H1 (cell line): ENCODE results near the gene CHN2. TPM values are rescaled to one million over a fixed set of nuclear protein-coding genes. Genes with fewer than 3 reads are reported as not detected.

ENCODE experiments used
- CTCF ChIA-PET: fragments of 300-600 bp; sonication (Branson Sonifier 250); formaldehyde crosslinking; loops from one replicate; lab custom pipeline; 2021; ENCODE audit not compliant: partially characterized antibody; lab: Charles Lee
- POLR2A ChIA-PET: fragments of 300-600 bp; sonication (Branson Sonifier 250); formaldehyde crosslinking; loops from one replicate; lab custom pipeline; 2021; ENCODE audit warnings: inconsistent platforms; ENCODE audit not compliant: partially characterized antibody; lab: Charles Lee
- DNase-seq, 2 experiments: peaks; one replicate each; pipeline versions ENCODE4 v3.0.0 to v3.0.0-alpha.2; 2010 to 2022; ENCODE audit warnings: low spot score in 2 of 2, low read depth in 1 of 2, mixed read lengths in 1 of 2
- FAIRE-seq: peaks from 2 replicates; lab custom pipeline; 2011; peaks lifted over from hg19 to GRCh38; lab: Jason Lieb, UNC
- H2AFZ ChIP-seq: 2 replicates; pipeline ENCODE4 v1.8.1; 2012; ENCODE audit warnings: low read length, inconsistent platforms
- H2AK5ac ChIP-seq: 2 replicates; pipeline ENCODE4 v1.6.1; 2013; ENCODE audit warnings: low read depth, low read length
- H2BK120ac ChIP-seq: replicated peaks from 2 replicates; pipeline ENCODE3; 2013; ENCODE audit warnings: low read depth, low read length, inconsistent platforms
- H2BK12ac ChIP-seq: 2 replicates; pipeline ENCODE4 v1.6.1; 2013; ENCODE audit warnings: low read depth, low read length
- H2BK15ac ChIP-seq: 2 replicates; pipeline ENCODE4 v1.6.1; 2013; ENCODE audit warnings: low read length
- H2BK20ac ChIP-seq: 2 replicates; pipeline ENCODE4 v1.6.1; 2013; ENCODE audit warnings: low read length
- H2BK5ac ChIP-seq: 2 replicates; pipeline ENCODE4 v1.6.1; 2013; ENCODE audit warnings: low read depth, low read length
- H3K14ac ChIP-seq: 2 replicates; pipeline ENCODE4 v1.6.1; 2013; ENCODE audit warnings: inconsistent platforms; ENCODE audit not compliant: insufficient read length
- H3K18ac ChIP-seq: 2 replicates; pipeline ENCODE4 v1.6.1; 2013; ENCODE audit warnings: low read length; ENCODE audit errors: extremely low read depth
- H3K23ac ChIP-seq: 2 replicates; pipeline ENCODE4 v1.6.1; 2013; ENCODE audit warnings: inconsistent platforms; ENCODE audit not compliant: insufficient read length
- H3K23me2 ChIP-seq: 2 replicates; pipeline ENCODE4 v1.6.1; 2013; ENCODE audit warnings: low read depth, low read length
- H3K27ac ChIP-seq: 2 replicates; pipeline ENCODE4 v1.6.1; 2011; ENCODE audit warnings: low read depth, low read length, inconsistent platforms
- H3K27me3 ChIP-seq, 4 experiments: replicated peaks in 1 of 4; 1 replicate in 1 of 4; 2 replicates in 3 of 4; pipeline versions ENCODE4 v1.6.1 to v1.8.1; 2011 to 2013; ENCODE audit warnings: low read length in 3 of 4, mild to moderate bottlenecking in 3 of 4, inconsistent platforms in 2 of 4, mixed read lengths in 2 of 4, moderate library complexity in 1 of 4; ENCODE audit not compliant: control insufficient read depth in 3 of 4, insufficient read depth in 3 of 4; ENCODE audit errors: extremely low read depth in 1 of 4
- H3K36me3 ChIP-seq, 4 experiments: 2 replicates each; pipeline versions ENCODE4 v1.6.1 to v1.8.1; 2011 to 2013; ENCODE audit warnings: mild to moderate bottlenecking in 4 of 4, low read length in 3 of 4, moderate library complexity in 2 of 4, control low read depth in 1 of 4, inconsistent platforms in 1 of 4; ENCODE audit not compliant: insufficient read depth in 4 of 4, control insufficient read depth in 2 of 4
- H3K4ac ChIP-seq: replicated peaks from 2 replicates; pipeline ENCODE3; 2013; ENCODE audit warnings: low read length, low read depth, mixed read lengths, inconsistent platforms; ENCODE audit not compliant: insufficient read length
- H3K4me1 ChIP-seq, 4 experiments: replicated peaks in 1 of 4; 1 replicate in 1 of 4; 2 replicates in 3 of 4; pipeline versions ENCODE4 v1.6.1 to v1.8.1; 2011 to 2013; ENCODE audit warnings: low read length in 3 of 4, inconsistent platforms in 2 of 4, mixed read lengths in 1 of 4; ENCODE audit not compliant: insufficient read depth in 4 of 4, control insufficient read depth in 3 of 4
- H3K4me2 ChIP-seq, 2 experiments: 2 replicates each; pipeline versions ENCODE4 v1.6.1 to v1.8.1; 2011 to 2013; ENCODE audit warnings: low read depth in 2 of 2, low read length in 2 of 2, control low read depth in 1 of 2, inconsistent platforms in 1 of 2, mild to moderate bottlenecking in 1 of 2; ENCODE audit not compliant: insufficient read depth in 1 of 2
- H3K4me3 ChIP-seq, 4 experiments: fragments of 200-600, 300-600 bp in 1 of 4; sonication (generic), shearing (Covaris generic), sonication (Bioruptor Twin) in 1 of 4; 2 replicates each; pipeline versions ENCODE4 v1.5.1 to v1.8.1; 2011 to 2016; ENCODE audit warnings: low read length in 4 of 4, low read depth in 3 of 4, control low read depth in 2 of 4, inconsistent platforms in 2 of 4, mild to moderate bottlenecking in 2 of 4, mixed read lengths in 1 of 4, moderate library complexity in 1 of 4; ENCODE audit not compliant: insufficient read depth in 2 of 4; ENCODE audit errors: extremely low read depth in 1 of 4
- H3K56ac ChIP-seq: replicated peaks from 2 replicates; pipeline ENCODE3; 2013; ENCODE audit warnings: low read depth, mild to moderate bottlenecking, mixed read lengths, low read length, inconsistent platforms; ENCODE audit not compliant: insufficient read length
- H3K79me1 ChIP-seq: 2 replicates; pipeline ENCODE4 v1.6.1; 2013; ENCODE audit warnings: low read depth, low read length, control low read depth
- H3K79me2 ChIP-seq, 2 experiments: 2 replicates each; pipeline versions ENCODE4 v1.6.1 to v1.8.1; 2012 to 2013; ENCODE audit warnings: low read length in 2 of 2, mild to moderate bottlenecking in 2 of 2, inconsistent platforms in 1 of 2; ENCODE audit not compliant: insufficient read depth in 2 of 2, control insufficient read depth in 1 of 2
- H3K9ac ChIP-seq, 4 experiments: replicated peaks in 1 of 4; 1 replicate in 1 of 4; 2 replicates in 3 of 4; pipeline versions ENCODE4 v1.6.1 to v1.8.1; 2011 to 2013; ENCODE audit warnings: low read depth in 3 of 4, low read length in 3 of 4, control low read depth in 2 of 4, mild to moderate bottlenecking in 2 of 4, moderate library complexity in 2 of 4, inconsistent platforms in 1 of 4; ENCODE audit errors: extremely low read depth in 1 of 4
- H3K9me3 ChIP-seq, 2 experiments: 2 replicates each; pipeline versions ENCODE4 v1.6.1 to v1.8.1; 2012 to 2013; ENCODE audit warnings: mild to moderate bottlenecking in 2 of 2, moderate library complexity in 2 of 2, control low read depth in 1 of 2, inconsistent platforms in 1 of 2, low read depth in 1 of 2, low read length in 1 of 2, mixed read lengths in 1 of 2; ENCODE audit not compliant: insufficient read depth in 2 of 2
- H4K20me1 ChIP-seq, 2 experiments: replicated peaks in 1 of 2; 2 replicates each; pipeline versions ENCODE3 to v1.8.1; 2011 to 2013; ENCODE audit warnings: inconsistent platforms in 2 of 2, low read length in 2 of 2, mild to moderate bottlenecking in 1 of 2; ENCODE audit not compliant: insufficient read depth in 2 of 2, control insufficient read depth in 1 of 2
- H4K5ac ChIP-seq: 2 replicates; pipeline ENCODE4 v1.6.1; 2013; ENCODE audit warnings: low read length, low read depth, mixed read lengths, inconsistent platforms; ENCODE audit not compliant: insufficient read length
- H4K8ac ChIP-seq: 2 replicates; pipeline ENCODE4 v1.8.0; 2013; ENCODE audit warnings: mild to moderate bottlenecking, moderate library complexity, low read length, inconsistent platforms; ENCODE audit not compliant: insufficient read depth; ENCODE audit errors: extremely low read depth
- H4K91ac ChIP-seq: replicated peaks from 2 replicates; pipeline ENCODE3; 2013; ENCODE audit warnings: low read length, mixed read lengths, inconsistent platforms; ENCODE audit not compliant: insufficient read length
- CREB1 ChIP-seq: IDR thresholded peaks from 2 replicates; pipeline ENCODE4 v1.6.1; 2012; ENCODE audit warnings: inconsistent platforms
- EGR1 ChIP-seq: IDR thresholded peaks from 2 replicates; pipeline ENCODE4 v1.6.1; 2011; ENCODE audit warnings: low read depth, low read length, borderline replicate concordance
- EZH2 ChIP-seq: fragments of 200-600 bp; sonication (generic); IDR thresholded peaks from 2 replicates; pipeline ENCODE4 v1.7.1; 2012; ENCODE audit warnings: low read depth, mild to moderate bottlenecking, moderate library complexity, low read length, inconsistent platforms; ENCODE audit not compliant: severe bottlenecking
- POU5F1 ChIP-seq: IDR thresholded peaks from 2 replicates; pipeline ENCODE4 v1.6.1; 2011; ENCODE audit warnings: low read depth, mild to moderate bottlenecking, low read length, moderate library complexity
- USF2 ChIP-seq: IDR thresholded peaks from 2 replicates; pipeline ENCODE4 v1.6.1; 2011; ENCODE audit warnings: low read length, improper control_type of control experiment
- ZNF274 ChIP-seq: IDR thresholded peaks from 2 replicates; pipeline ENCODE4 v1.7.0; 2012; ENCODE audit warnings: low read length, borderline replicate concordance; ENCODE audit errors: extremely low read depth
- WGBS, 2 experiments: shearing (Covaris generic) in 1 of 2; methylation state at CpG; one replicate each; pipeline versions ENCODE4 v1.1.6 to v1.1.7; 2013 to 2015; ENCODE audit warnings: low lambda C conversion rate in 2 of 2, mixed read lengths in 2 of 2, inconsistent platforms in 1 of 2, low coverage in 1 of 2, missing lambda C conversion rate in 1 of 2; ENCODE audit not compliant: insufficient replicate concordance in 2 of 2, insufficient coverage in 1 of 2, insufficient read length in 1 of 2; ENCODE audit errors: extremely low coverage in 1 of 2, missing lambda C conversion rate in 1 of 2; 5-methylcytosine and 5-hydroxymethylcytosine counted together
- polyA plus RNA-seq, 7 experiments: library from polyadenylated mRNA; depleted of rRNA in 3 of 7; stranded (reverse) in 5 of 7; unstranded in 2 of 7; fragments of >200 nt in 5 of 7; fragments of 200-250 nt in 2 of 7; gene quantifications; 1 replicate in 5 of 7; 2 replicates in 1 of 7; 4 replicates in 1 of 7; pipeline versions ENCODE4 v1.2.1 to v1.2.3, GENCODE V29; 2011 to 2013; ENCODE audit warnings: missing spikeins in 2 of 7, mixed read lengths in 2 of 7
- total RNA-seq: library from RNA; stranded (reverse); fragmentation: NEBNext Ultra II Directional; extraction: Animal tissue kit (Norgen Biotek cat#: 25700); gene quantifications from 2 replicates; pipeline ENCODE4 v1.2.1, GENCODE V29; 2021

The CHN2 gene
- total and polyA plus RNA-seq, 2 of the 8 experiments (the other 6 are each of a cell fraction or from before 2014, with no cell fraction given): 2.9 to 4.8 TPM

GRCh38 chr7:29480934-29481651 is 286.5 kb downstream of the CHN2 start:
- Histone ChIP-seq H2BK15ac (no peak overlapping the region), H3K23me2 (no peaks in the 10 kb centered on the region), H4K91ac (no peak overlapping the region), H4K8ac (no peak overlapping the region), H3K27ac (no peak overlapping the region), H3K27me3 (no peaks in the 10 kb centered on the region; a peak in 2 of 7 replicates), H3K14ac (no peak overlapping the region), H3K56ac (no peak overlapping the region), H4K5ac (no peak overlapping the region), H3K9me3 (no peaks in the 10 kb centered on the region), H3K79me1 (no peaks in the 10 kb centered on the region), H2BK5ac (no peak overlapping the region), H2BK20ac (no peak overlapping the region), H3K23ac (no peak overlapping the region), H2AFZ (no peak overlapping the region), H3K79me2 (no peaks in the 10 kb centered on the region), H3K36me3 (no peaks in the 10 kb centered on the region), H3K4me1 (peaks cover 0 to 8% (median under 1%) of the 10 kb centered on the region in 4 experiments; a peak in 3 of 7 replicates), H4K20me1 (no peaks in the 10 kb centered on the region), H3K4ac (no peak overlapping the region), H2BK12ac (no peak overlapping the region), H3K18ac (no peak overlapping the region), H2AK5ac (no peak overlapping the region), H3K4me2 (no peak overlapping the region), H3K4me3 (no peak overlapping the region), H3K9ac (no peak overlapping the region), H2BK120ac (no peak overlapping the region)
- WGBS, 2 experiments: 62% methylated on average over 5 of the region's 5 CpGs; no CpG with 5 or more reads in 1 of the 2 experiments
- ChIA-PET CTCF (interaction anchor here (0.7 to 1.4 kb wide), 2 partner anchors 58 to 561 kb away, joined by 3 to 4 read pairs; no protein-coding TSS in a partner anchor), POLR2A (interaction anchor here (1.1 kb wide), 1 partner anchor 65 kb away, joined by 4 read pairs; no protein-coding TSS in a partner anchor)
- FAIRE-seq (no peak), DNase-seq (no peak)
- TF ChIP-seq ZNF274 (no peak), USF2 (no peak), CREB1 (no peak), EGR1 (no peak), POU5F1 (no peak), EZH2 (no peak)
